ENCODE results near the gene MYL11.

MYL11 gene

DNA sequence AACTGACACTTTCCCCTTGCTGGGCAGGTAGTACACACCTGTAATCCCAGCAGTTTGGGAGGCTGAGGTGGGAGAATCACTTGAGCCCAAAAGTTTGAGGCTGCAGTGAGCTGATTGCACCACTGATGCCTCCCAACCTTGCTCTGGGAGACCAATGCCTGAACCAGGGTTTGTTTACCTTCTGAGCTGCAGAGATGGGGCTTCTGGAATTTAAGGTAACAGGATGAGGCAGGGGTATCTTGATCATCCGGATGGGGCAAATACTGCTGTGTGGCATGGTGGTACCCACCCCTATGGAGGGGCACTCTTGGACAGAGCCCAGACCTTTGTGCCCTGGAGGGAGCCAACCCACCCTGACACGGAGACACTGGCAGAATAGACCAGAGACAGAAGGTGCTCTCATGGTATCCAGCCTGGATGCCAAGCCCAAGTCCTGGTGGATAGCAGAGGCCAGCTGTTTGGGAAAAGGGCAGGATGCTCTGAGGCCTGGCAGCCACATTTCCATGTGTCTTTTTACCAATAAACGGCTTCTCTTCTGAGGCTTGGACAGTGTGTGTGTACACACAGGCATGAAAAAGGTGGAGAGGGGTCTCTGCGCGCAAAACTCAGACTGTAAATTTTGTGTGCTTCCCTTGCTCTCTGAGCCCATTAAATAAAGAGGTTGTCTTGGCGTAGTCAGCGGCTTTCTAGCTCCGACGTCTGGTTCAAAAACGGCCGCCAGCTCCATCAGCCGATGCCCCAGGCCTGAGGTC, 25.0 kb downstream of the MYL11 start:
- H3K27me3 ChIP-seq (ENCODE audit: insufficient read depth, poor library complexity, severe bottlenecking): peaks cover 4% of the 10 kb centered on the region
- DNase-seq (ENCODE audit: low read depth in 1 of 2, low spot score in 1 of 2): no peak
- TF ChIP-seq POLR2AphosphoS5 (IDR thresholded peaks at IDR 0.05; ENCODE audit: low read depth) (no peak), SPI1 (IDR thresholded peaks at IDR 0.05; ENCODE audit: borderline replicate concordance, low read depth) (no peak)
- TF ChIP-seq, protein P1, sequence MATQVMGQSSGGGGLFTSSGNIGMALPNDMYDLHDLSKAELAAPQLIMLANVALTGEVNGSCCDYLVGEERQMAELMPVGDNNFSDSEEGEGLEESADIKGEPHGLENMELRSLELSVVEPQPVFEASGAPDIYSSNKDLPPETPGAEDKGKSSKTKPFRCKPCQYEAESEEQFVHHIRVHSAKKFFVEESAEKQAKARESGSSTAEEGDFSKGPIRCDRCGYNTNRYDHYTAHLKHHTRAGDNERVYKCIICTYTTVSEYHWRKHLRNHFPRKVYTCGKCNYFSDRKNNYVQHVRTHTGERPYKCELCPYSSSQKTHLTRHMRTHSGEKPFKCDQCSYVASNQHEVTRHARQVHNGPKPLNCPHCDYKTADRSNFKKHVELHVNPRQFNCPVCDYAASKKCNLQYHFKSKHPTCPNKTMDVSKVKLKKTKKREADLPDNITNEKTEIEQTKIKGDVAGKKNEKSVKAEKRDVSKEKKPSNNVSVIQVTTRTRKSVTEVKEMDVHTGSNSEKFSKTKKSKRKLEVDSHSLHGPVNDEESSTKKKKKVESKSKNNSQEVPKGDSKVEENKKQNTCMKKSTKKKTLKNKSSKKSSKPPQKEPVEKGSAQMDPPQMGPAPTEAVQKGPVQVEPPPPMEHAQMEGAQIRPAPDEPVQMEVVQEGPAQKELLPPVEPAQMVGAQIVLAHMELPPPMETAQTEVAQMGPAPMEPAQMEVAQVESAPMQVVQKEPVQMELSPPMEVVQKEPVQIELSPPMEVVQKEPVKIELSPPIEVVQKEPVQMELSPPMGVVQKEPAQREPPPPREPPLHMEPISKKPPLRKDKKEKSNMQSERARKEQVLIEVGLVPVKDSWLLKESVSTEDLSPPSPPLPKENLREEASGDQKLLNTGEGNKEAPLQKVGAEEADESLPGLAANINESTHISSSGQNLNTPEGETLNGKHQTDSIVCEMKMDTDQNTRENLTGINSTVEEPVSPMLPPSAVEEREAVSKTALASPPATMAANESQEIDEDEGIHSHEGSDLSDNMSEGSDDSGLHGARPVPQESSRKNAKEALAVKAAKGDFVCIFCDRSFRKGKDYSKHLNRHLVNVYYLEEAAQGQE (IDR thresholded peaks at IDR 0.05; ENCODE audit: insufficient replicate concordance, low read depth): no peak
- TF ChIP-seq, protein P2, sequence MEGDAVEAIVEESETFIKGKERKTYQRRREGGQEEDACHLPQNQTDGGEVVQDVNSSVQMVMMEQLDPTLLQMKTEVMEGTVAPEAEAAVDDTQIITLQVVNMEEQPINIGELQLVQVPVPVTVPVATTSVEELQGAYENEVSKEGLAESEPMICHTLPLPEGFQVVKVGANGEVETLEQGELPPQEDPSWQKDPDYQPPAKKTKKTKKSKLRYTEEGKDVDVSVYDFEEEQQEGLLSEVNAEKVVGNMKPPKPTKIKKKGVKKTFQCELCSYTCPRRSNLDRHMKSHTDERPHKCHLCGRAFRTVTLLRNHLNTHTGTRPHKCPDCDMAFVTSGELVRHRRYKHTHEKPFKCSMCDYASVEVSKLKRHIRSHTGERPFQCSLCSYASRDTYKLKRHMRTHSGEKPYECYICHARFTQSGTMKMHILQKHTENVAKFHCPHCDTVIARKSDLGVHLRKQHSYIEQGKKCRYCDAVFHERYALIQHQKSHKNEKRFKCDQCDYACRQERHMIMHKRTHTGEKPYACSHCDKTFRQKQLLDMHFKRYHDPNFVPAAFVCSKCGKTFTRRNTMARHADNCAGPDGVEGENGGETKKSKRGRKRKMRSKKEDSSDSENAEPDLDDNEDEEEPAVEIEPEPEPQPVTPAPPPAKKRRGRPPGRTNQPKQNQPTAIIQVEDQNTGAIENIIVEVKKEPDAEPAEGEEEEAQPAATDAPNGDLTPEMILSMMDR (IDR thresholded peaks at IDR 0.05; ENCODE audit: insufficient read depth, low read length): no peak
- no peak overlapping the region for H3K4me3 ChIP-seq (replicated peaks; ENCODE audit: insufficient read depth, low read length)
- H3K27ac ChIP-seq (replicated peaks): no peak overlapping the region

DNA sequence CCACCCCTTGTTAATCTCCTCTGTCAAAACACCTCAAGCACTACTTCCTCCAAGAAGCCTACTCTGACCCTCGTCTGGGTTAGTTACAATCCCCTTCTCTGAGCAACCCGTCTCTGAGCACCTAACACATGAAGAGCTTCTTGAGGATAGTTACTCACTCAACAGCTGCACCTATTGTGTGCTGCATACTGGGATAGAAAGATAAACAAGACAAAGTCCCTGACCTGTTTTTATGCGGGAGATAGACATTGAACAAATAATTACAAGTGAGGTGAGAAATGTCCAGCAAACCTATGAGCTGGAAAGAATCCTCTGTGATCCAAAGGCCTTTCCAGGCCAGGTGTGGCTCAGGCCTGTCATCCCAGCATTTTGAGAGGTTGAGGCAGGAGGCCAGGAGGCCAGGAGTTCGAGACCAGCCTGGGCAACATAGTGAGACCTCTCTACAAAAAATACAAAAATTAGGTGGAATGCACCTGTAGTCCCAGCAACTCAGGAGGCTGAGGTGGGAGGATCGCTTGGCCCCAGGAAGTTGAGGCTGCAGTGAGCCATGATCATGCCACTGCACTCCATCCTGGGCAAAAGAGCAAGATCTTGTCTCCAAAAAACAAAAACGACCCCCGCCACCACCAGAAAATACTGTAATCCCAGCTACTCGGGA, 27.3 kb downstream of the MYL11 start:
- DNase-seq (ENCODE audit: low read depth in 1 of 2, low spot score in 1 of 2): no peak
- Histone ChIP-seq H3K4me3 (replicated peaks; ENCODE audit: insufficient read depth, low read length) (no peak overlapping the region), H3K27ac (replicated peaks) (no peak overlapping the region)

DNA sequence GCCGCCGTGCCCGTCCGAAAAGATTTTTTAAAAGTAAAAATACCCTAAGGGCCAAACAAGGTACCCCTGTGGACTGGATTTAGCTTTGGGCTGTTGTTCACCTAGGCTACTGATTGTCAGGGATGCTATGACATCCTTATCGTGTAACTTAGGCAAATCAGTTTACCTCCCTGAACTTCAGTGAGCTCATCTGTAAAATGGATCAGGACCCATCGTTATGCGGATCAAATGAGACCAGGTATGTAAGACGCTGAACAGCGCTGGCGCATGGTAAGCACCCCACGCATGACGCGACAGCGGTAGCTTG, 32.1 kb downstream of the MYL11 start:
- no peak overlapping the region for H3K27ac ChIP-seq (replicated peaks)
- TF ChIP-seq, protein P1 (IDR thresholded peaks at IDR 0.05; ENCODE audit: insufficient replicate concordance, low read depth): no peak
- no peak for TF ChIP-seq POLR2AphosphoS5 (IDR thresholded peaks at IDR 0.05; ENCODE audit: low read depth)
- TF ChIP-seq GABPA (IDR thresholded peaks at IDR 0.05; ENCODE audit: low read depth): no peak
- no peak for TF ChIP-seq SPI1 (IDR thresholded peaks at IDR 0.05; ENCODE audit: borderline replicate concordance, low read depth)
- TF ChIP-seq, protein P2 (IDR thresholded peaks at IDR 0.05; ENCODE audit: insufficient read depth, low read length): no peak
- peak overlapping the region; percentile 77 for H3K4me3 ChIP-seq (replicated peaks; ENCODE audit: insufficient read depth, low read length)
- no peak for DNase-seq (ENCODE audit: low read depth in 1 of 2, low spot score in 1 of 2)
- no peaks in the 10 kb centered on the region for H3K27me3 ChIP-seq (ENCODE audit: insufficient read depth, poor library complexity, severe bottlenecking)

More for the DNA sequence above, 27.3 kb downstream of the MYL11 start:
- TF ChIP-seq, protein P2 (IDR thresholded peaks at IDR 0.05; ENCODE audit: insufficient read depth, low read length): no peak
- TF ChIP-seq, protein P1 (IDR thresholded peaks at IDR 0.05; ENCODE audit: insufficient replicate concordance, low read depth): no peak
- TF ChIP-seq GABPA (IDR thresholded peaks at IDR 0.05; ENCODE audit: low read depth): no peak
- no peak for TF ChIP-seq SPI1 (IDR thresholded peaks at IDR 0.05; ENCODE audit: borderline replicate concordance, low read depth)
- no peak for TF ChIP-seq POLR2AphosphoS5 (IDR thresholded peaks at IDR 0.05; ENCODE audit: low read depth)
- peaks cover 4% of the 10 kb centered on the region for H3K27me3 ChIP-seq (ENCODE audit: insufficient read depth, poor library complexity, severe bottlenecking)
